Vagina (tissue), 2 donors: ENCODE results near the gene WWOX.

Experiments used
- POLR2A ChIP-seq, 2 donors: fragments of 450-650 bp; IDR thresholded peaks; one replicate each; pipeline ENCODE4 v1.6.1; 2017; ENCODE audit warnings: antibody characterized with exemption in 2 of 2, mild to moderate bottlenecking in 2 of 2, moderate library complexity in 2 of 2
- POLR2AphosphoS5 ChIP-seq, 2 donors: sonication (generic); formaldehyde crosslinking; IDR thresholded peaks; one replicate each; pipeline ENCODE4 v1.9.0; 2017; ENCODE audit warnings: antibody characterized with exemption in 2 of 2, mild to moderate bottlenecking in 2 of 2, low read depth in 1 of 2; ENCODE audit not compliant: insufficient read depth in 1 of 2
- TF ChIP-seq, protein P1 (sequence below), 3 experiments: fragments of 450-650 bp in 2 of 3; fragments of 200-600 bp in 1 of 3; sonication (generic) in 1 of 3; IDR thresholded peaks; one replicate each; pipeline ENCODE4 v1.5.1; 2017 to 2019; ENCODE audit warnings: antibody characterized with exemption in 3 of 3, mild to moderate bottlenecking in 2 of 3, moderate library complexity in 2 of 3

DNA sequence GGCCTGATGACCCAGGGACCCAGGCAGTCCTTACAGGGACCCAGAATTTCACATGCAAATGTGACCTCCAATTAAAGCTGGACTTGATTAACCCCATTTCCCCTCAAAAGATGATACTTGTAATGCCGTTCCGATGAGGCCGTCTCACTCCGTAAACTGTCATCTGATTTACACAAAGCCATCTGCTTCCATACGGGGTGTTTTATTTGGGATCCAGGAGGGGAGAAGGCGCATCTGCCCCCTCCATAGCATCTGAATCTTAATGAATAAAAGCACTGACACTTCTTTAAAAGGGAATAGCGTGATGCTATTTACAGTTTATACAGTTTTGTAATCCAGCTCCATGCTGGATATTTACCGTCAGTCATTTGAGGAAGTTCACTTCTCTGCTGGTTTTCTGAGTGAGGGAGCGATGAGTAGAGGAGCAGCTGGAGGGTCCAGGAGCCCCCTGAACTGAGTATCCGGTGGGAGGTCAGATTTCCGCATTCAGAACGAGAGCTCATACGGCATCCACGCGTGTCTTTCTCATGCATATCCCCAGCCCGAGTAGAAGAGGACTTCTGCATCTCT, 452.7 kb downstream of the WWOX start:
- TF ChIP-seq, protein P1, sequence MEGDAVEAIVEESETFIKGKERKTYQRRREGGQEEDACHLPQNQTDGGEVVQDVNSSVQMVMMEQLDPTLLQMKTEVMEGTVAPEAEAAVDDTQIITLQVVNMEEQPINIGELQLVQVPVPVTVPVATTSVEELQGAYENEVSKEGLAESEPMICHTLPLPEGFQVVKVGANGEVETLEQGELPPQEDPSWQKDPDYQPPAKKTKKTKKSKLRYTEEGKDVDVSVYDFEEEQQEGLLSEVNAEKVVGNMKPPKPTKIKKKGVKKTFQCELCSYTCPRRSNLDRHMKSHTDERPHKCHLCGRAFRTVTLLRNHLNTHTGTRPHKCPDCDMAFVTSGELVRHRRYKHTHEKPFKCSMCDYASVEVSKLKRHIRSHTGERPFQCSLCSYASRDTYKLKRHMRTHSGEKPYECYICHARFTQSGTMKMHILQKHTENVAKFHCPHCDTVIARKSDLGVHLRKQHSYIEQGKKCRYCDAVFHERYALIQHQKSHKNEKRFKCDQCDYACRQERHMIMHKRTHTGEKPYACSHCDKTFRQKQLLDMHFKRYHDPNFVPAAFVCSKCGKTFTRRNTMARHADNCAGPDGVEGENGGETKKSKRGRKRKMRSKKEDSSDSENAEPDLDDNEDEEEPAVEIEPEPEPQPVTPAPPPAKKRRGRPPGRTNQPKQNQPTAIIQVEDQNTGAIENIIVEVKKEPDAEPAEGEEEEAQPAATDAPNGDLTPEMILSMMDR (IDR thresholded peaks at IDR 0.05), result no peak
- TF ChIP-seq POLR2A (IDR thresholded peaks at IDR 0.05) (no peak), POLR2AphosphoS5 (IDR thresholded peaks at IDR 0.05; ENCODE audit: insufficient read depth in 1 of 2, low read depth in 1 of 2) (no peak)
